ENCODE measurements around the gene IQCH.

IQCH gene

DNA sequence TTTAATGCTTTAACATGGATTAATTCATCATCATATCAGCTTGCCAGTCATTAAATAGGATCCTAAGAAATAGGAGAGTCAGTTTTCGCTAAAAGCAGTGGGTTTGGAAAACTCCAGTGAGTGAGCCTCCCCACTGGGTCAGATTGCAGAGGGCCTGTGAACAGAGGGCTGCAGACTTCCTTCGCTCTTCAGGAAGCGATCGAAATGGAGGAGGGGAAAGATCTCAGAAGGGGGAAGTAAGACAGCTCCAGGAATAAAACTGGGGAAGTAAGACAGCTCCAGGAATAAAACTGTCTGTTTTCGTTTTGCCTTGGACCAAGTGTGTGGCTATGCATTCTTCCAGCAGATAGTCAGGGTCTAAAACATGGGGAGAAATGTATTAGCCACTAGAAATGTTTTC is 141.5 kb downstream of the IQCH start:
- Histone ChIP-seq H3K4me3 (ENCODE audit: insufficient read length, low read depth) (no peak overlapping the region), H3K27me3 (ENCODE audit: insufficient read depth, insufficient read length) (no peaks in the 10 kb centered on the region), H3K9ac (ENCODE audit: insufficient read length, low read depth) (no peak overlapping the region), H3K36me3 (ENCODE audit: insufficient read depth, insufficient read length, low read length) (no peaks in the 10 kb centered on the region), H3K9me3 (ENCODE audit: insufficient read depth, low read length) (no peaks in the 10 kb centered on the region), H3K4me1 (ENCODE audit: insufficient read depth, insufficient read length) (no peaks in the 10 kb centered on the region)
- TF ChIP-seq YY1 (IDR thresholded peaks at IDR 0.05; ENCODE audit: insufficient read depth, insufficient read length) (no peak), ZNF274 (IDR thresholded peaks at IDR 0.05; ENCODE audit: low read depth, low read length) (no peak), SUZ12 (IDR thresholded peaks at IDR 0.05; ENCODE audit: extremely low read depth, insufficient read depth, insufficient read length) (no peak)
- no peak for DNase-seq (ENCODE audit: low read depth, low spot score)

DNA sequence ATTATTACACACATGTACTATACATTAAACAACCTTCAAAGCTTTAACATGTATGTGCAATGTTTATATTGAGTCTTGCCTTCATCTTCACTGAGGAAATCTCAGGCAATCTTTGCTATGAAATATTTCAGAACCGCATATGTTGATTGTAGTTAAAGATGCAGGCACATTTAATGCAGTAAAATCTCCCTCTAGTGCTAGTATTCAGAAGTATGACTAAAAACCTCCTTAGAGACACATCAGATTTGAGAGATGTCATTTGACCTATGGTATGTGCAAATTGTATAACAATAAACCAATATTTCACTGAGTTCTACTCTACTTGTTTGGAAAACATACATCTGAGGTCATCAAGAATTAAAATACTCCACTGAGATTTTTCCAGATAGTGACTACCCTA is 142.6 kb downstream of the IQCH start:
- Histone ChIP-seq H3K9ac (ENCODE audit: insufficient read length, low read depth) (no peak overlapping the region), H3K27me3 (ENCODE audit: insufficient read depth, insufficient read length) (no peaks in the 10 kb centered on the region), H3K4me1 (ENCODE audit: insufficient read depth, insufficient read length) (no peaks in the 10 kb centered on the region), H3K4me3 (ENCODE audit: insufficient read length, low read depth) (no peak overlapping the region), H3K36me3 (ENCODE audit: insufficient read depth, insufficient read length, low read length) (no peaks in the 10 kb centered on the region), H3K9me3 (ENCODE audit: insufficient read depth, low read length) (no peaks in the 10 kb centered on the region)
- TF ChIP-seq ZNF274 (IDR thresholded peaks at IDR 0.05; ENCODE audit: low read depth, low read length) (no peak), SUZ12 (IDR thresholded peaks at IDR 0.05; ENCODE audit: extremely low read depth, insufficient read depth, insufficient read length) (no peak), YY1 (IDR thresholded peaks at IDR 0.05; ENCODE audit: insufficient read depth, insufficient read length) (no peak)
- DNase-seq (ENCODE audit: low read depth, low spot score): no peak

DNA sequence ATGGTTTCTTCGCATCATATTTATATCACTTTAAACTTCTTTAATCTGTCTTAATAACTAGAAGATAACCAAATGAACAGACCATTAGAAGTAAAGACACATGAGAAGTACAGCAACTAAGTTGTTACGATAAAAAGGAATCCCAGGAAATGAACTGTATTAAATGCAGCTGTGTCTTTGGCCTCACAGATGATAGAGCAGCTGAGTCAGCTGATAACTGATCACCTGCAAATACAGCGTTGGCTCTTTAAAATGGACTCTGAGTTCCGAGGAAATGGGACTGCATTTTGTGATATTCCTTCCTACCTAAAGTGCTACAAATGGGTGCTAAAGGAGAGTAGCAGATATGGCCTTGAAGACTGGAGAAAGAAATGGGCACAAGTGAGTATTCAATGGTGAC is 145.3 kb downstream of the IQCH start:
- no peak for DNase-seq (ENCODE audit: low read depth, low spot score)
- no peaks in the 10 kb centered on the region for H3K4me1 ChIP-seq (ENCODE audit: insufficient read depth, insufficient read length)
- TF ChIP-seq ZNF274 (IDR thresholded peaks at IDR 0.05; ENCODE audit: low read depth, low read length) (no peak), YY1 (IDR thresholded peaks at IDR 0.05; ENCODE audit: insufficient read depth, insufficient read length) (no peak), SUZ12 (IDR thresholded peaks at IDR 0.05; ENCODE audit: extremely low read depth, insufficient read depth, insufficient read length) (no peak)
- no peaks in the 10 kb centered on the region for H3K27me3 ChIP-seq (ENCODE audit: insufficient read depth, insufficient read length)
- no peaks in the 10 kb centered on the region for H3K36me3 ChIP-seq (ENCODE audit: insufficient read depth, insufficient read length, low read length)
- no peak overlapping the region for H3K9ac ChIP-seq (ENCODE audit: insufficient read length, low read depth)
- no peaks in the 10 kb centered on the region for H3K9me3 ChIP-seq (ENCODE audit: insufficient read depth, low read length)
- H3K4me3 ChIP-seq (ENCODE audit: insufficient read length, low read depth): no peak overlapping the region

DNA sequence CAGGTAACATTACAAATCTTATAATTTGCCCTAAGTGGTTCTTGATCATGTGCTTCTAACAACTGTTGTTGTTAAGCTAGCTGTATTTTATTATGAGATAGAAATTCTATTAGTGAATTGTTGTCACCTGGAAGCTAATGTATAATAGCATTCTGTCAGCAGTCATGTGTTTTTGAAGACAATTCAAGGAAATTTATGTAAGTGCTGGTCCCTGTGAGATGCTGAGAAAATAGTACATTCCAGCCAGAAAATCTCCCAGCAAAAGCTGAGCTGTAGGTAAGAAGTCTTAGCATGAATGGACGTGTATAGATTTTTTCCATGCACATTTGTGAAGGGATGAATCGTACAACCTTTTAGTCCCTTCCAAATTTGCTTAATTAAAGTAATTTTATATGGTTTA is 146.3 kb downstream of the IQCH start:
- Histone ChIP-seq H3K9ac (ENCODE audit: insufficient read length, low read depth) (no peak overlapping the region), H3K36me3 (ENCODE audit: insufficient read depth, insufficient read length, low read length) (no peaks in the 10 kb centered on the region), H3K4me1 (ENCODE audit: insufficient read depth, insufficient read length) (no peaks in the 10 kb centered on the region), H3K4me3 (ENCODE audit: insufficient read length, low read depth) (no peak overlapping the region), H3K27me3 (ENCODE audit: insufficient read depth, insufficient read length) (no peaks in the 10 kb centered on the region), H3K9me3 (ENCODE audit: insufficient read depth, low read length) (no peaks in the 10 kb centered on the region)
- no peak for TF ChIP-seq SUZ12 (IDR thresholded peaks at IDR 0.05; ENCODE audit: extremely low read depth, insufficient read depth, insufficient read length)
- no peak for TF ChIP-seq YY1 (IDR thresholded peaks at IDR 0.05; ENCODE audit: insufficient read depth, insufficient read length)
- no peak for TF ChIP-seq ZNF274 (IDR thresholded peaks at IDR 0.05; ENCODE audit: low read depth, low read length)
- DNase-seq (ENCODE audit: low read depth, low spot score): no peak

DNA sequence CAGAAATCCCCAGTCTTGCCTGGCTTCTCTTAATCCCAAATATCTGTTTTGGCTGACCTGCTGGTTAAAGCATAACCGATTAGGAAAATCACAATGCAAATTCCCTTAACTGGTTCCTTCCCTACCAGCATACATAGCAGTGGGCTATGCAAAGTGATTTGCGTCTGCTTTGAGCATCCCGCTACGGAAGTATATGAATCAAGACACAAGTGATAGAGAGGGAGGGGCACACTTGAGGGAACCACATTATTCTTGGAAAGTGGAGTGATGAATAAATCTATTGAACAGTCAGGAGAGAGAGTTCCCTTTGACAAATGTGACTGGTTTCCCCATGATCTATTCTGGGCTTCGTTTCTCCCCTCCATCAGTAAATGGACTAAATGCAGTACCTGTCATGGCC is 146.8 kb downstream of the IQCH start:
- H3K9me3 ChIP-seq (ENCODE audit: insufficient read depth, low read length): no peaks in the 10 kb centered on the region
- no peaks in the 10 kb centered on the region for H3K27me3 ChIP-seq (ENCODE audit: insufficient read depth, insufficient read length)
- no peak for DNase-seq (ENCODE audit: low read depth, low spot score)
- H3K9ac ChIP-seq (ENCODE audit: insufficient read length, low read depth): no peak overlapping the region
- H3K36me3 ChIP-seq (ENCODE audit: insufficient read depth, insufficient read length, low read length): no peaks in the 10 kb centered on the region
- no peak for TF ChIP-seq YY1 (IDR thresholded peaks at IDR 0.05; ENCODE audit: insufficient read depth, insufficient read length)
- TF ChIP-seq SUZ12 (IDR thresholded peaks at IDR 0.05; ENCODE audit: extremely low read depth, insufficient read depth, insufficient read length): no peak
- TF ChIP-seq ZNF274 (IDR thresholded peaks at IDR 0.05; ENCODE audit: low read depth, low read length): no peak
- no peaks in the 10 kb centered on the region for H3K4me1 ChIP-seq (ENCODE audit: insufficient read depth, insufficient read length)
- H3K4me3 ChIP-seq (ENCODE audit: insufficient read length, low read depth): no peak overlapping the region

DNA sequence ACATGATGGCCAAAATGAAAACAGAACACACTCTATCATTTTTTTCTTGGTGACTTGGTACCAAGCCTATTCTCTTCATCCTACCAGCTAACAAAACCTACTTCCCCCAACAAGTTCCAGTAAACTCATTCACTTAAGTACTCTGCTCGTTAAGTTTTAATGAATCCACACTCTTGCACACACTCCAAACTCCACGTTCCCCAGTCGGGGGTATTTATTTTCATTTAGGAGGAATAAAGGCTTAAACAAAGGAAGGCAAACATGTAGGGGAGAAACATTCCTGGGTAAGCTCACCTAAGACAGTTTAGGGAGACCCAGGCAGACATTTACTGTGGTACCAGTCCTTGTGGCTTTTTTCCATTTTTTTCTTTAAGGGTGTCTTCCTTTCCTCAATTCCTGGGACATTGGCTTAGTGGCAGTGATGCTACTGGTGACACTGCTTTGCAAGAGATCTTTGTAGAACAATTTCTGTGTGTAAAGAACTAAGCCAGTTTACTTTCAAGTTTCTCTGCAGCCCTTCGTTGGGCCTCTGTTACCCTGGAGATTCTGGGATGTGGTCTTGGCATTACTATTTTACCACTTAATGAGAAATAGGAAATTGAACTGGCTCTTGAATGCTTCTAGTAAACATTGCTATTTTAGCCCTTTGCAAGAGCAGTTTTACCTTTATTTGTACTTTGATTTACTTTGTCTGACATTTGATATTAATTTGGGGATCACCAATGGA is 149.0 kb downstream of the IQCH start:
- Histone ChIP-seq H3K4me1 (ENCODE audit: insufficient read depth, insufficient read length) (no peaks in the 10 kb centered on the region), H3K9me3 (ENCODE audit: insufficient read depth, low read length) (no peaks in the 10 kb centered on the region), H3K9ac (ENCODE audit: insufficient read length, low read depth) (no peak overlapping the region), H3K4me3 (ENCODE audit: insufficient read length, low read depth) (no peak overlapping the region), H3K27me3 (ENCODE audit: insufficient read depth, insufficient read length) (no peaks in the 10 kb centered on the region), H3K36me3 (ENCODE audit: insufficient read depth, insufficient read length, low read length) (no peaks in the 10 kb centered on the region)
- no peak for TF ChIP-seq YY1 (IDR thresholded peaks at IDR 0.05; ENCODE audit: insufficient read depth, insufficient read length)
- TF ChIP-seq SUZ12 (IDR thresholded peaks at IDR 0.05; ENCODE audit: extremely low read depth, insufficient read depth, insufficient read length): no peak
- no peak for TF ChIP-seq ZNF274 (IDR thresholded peaks at IDR 0.05; ENCODE audit: low read depth, low read length)
- DNase-seq (ENCODE audit: low read depth, low spot score): no peak

DNA sequence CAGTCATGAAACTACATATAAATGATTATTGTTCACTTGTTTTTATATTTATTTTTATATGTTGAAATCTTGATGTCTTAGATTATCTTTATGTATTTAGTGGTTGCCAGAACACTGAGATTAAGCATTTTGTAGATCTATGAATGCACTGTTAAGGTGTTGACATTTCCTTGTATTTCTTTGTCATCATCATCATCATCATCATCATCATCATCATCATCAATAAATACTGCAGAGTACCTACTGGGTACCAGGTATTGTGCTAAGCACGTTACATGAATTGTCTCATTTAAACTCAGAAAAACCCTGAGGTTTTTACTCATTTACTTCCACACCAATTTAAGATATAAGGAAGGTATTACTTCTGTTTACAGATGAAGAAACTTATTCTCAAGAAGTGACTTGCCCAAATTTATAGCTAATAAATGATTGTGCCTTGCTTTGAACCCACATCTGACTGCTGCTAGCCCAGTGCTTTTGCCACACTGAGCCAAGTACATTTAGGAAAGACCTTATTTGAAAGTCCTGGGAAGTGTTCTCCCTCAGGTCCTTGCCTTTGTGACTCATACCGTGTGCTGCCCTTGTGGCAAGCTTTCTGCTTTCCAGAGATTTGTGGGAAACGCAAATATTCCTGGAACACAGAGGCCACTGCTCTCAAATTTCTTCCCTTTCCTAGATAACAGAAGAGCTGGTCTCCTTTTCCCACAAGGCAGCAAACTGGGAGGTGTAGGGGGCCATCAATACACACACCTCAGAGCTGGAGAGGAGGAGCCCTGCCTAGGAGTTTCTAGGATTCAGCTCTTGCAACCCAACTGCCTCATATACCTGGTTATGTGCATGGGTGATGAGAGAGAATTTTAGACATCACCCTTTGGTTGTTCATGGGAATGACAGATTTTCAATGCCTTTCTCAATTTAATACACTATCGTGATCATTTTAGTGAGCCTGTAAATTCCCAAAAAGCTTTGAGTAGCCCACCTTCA is 150.9 kb downstream of the IQCH start:
- Histone ChIP-seq H3K4me3 (ENCODE audit: insufficient read length, low read depth) (no peak overlapping the region), H3K4me1 (ENCODE audit: insufficient read depth, insufficient read length) (no peaks in the 10 kb centered on the region), H3K27me3 (ENCODE audit: insufficient read depth, insufficient read length) (no peaks in the 10 kb centered on the region), H3K36me3 (ENCODE audit: insufficient read depth, insufficient read length, low read length) (no peaks in the 10 kb centered on the region), H3K9me3 (ENCODE audit: insufficient read depth, low read length) (no peaks in the 10 kb centered on the region), H3K9ac (ENCODE audit: insufficient read length, low read depth) (no peak overlapping the region)
- TF ChIP-seq SUZ12 (IDR thresholded peaks at IDR 0.05; ENCODE audit: extremely low read depth, insufficient read depth, insufficient read length) (no peak), YY1 (IDR thresholded peaks at IDR 0.05; ENCODE audit: insufficient read depth, insufficient read length) (no peak), ZNF274 (IDR thresholded peaks at IDR 0.05; ENCODE audit: low read depth, low read length) (no peak)
- DNase-seq (ENCODE audit: low read depth, low spot score): no peak

Data from NT2/D1 (cell line).